Heart left ventricle (tissue), 13 donors: ENCODE measurements around the gene ATG14.

Experiments
- POLR2A ChIP-seq, 2 donors: fragments of 450-650 bp; IDR thresholded peaks; one replicate each; pipeline ENCODE4 v1.6.1; 2017; ENCODE audit warnings: antibody characterized with exemption in 2 of 2, mild to moderate bottlenecking in 2 of 2, moderate library complexity in 2 of 2
- TF ChIP-seq, protein P1 (sequence below), 12 donors: fragments of 200-600 bp; sonication (generic) in 4 of 12; IDR thresholded peaks; one replicate each; pipeline versions ENCODE4 v1.5.0 to v1.8.0; 2018 to 2022; ENCODE audit warnings: antibody characterized with exemption in 12 of 12, mild to moderate bottlenecking in 5 of 12
- donor health status: ischemic (EF 13 %, LVEDD 7.1; RV severe dilation, severe dysfunction).
- donor health status: DM: no; HTN: yes; CAD: no.
- donor health status: DM: no; HTN: no; CAD: no.
- donor health status: ischemic (EF 25% LVEDD 6.9; RV normal size, moderate dysfunction).
- donor health status: ischemic (EF 25% LVEDD 5.7; RV mildly dilated, moderate dysfunction).
- donor health status: ischemic (EF 35%, LVEDD 5.7; RV mildly dilated, moderate dysfunction).
- donor health status: nonischemic (EF 11% LVEDD 7.7; RV severe dilation, severe dysfunction).
- donor health status: DM: yes; HTN: yes; CAD: no.
- donor health status: PGD.
- donor health status: ischemic (EF 29% LVEDD 5.4; RV normal size, mild dysfunction).
- donor health status: nonischemic (EF 23%, LVEDD 6.1; RV moderate dilation, normal function).

DNA sequence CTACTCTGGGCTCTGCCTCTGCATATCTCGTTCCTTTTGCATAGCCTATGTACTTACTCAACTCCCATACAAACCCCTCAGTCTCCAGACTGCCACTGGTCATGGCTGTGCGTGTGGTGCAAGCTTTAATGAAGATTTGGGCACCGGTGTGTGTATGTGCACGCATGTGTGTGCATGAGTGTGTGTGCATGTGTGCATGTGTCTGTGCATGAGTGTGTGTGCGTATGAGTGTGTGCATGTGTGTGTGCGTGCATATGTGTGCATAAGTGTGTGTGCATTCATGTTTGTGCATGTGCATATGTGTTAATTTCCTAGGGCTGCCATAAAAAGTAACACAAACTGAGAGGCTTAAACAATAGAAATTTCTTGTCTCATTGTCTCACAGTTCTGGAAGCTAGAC is 45.9 kb upstream of the ATG14 start:
- TF ChIP-seq, protein P1, sequence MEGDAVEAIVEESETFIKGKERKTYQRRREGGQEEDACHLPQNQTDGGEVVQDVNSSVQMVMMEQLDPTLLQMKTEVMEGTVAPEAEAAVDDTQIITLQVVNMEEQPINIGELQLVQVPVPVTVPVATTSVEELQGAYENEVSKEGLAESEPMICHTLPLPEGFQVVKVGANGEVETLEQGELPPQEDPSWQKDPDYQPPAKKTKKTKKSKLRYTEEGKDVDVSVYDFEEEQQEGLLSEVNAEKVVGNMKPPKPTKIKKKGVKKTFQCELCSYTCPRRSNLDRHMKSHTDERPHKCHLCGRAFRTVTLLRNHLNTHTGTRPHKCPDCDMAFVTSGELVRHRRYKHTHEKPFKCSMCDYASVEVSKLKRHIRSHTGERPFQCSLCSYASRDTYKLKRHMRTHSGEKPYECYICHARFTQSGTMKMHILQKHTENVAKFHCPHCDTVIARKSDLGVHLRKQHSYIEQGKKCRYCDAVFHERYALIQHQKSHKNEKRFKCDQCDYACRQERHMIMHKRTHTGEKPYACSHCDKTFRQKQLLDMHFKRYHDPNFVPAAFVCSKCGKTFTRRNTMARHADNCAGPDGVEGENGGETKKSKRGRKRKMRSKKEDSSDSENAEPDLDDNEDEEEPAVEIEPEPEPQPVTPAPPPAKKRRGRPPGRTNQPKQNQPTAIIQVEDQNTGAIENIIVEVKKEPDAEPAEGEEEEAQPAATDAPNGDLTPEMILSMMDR (IDR thresholded peaks at IDR 0.05): no peak
- no peak for TF ChIP-seq POLR2A (IDR thresholded peaks at IDR 0.05)
